ENCODE data around the gene PTPRG. TPM values are rescaled to one million over a fixed set of nuclear protein-coding genes. Genes with fewer than 3 reads are reported as not detected.

Gene PTPRG
- total and polyA plus RNA-seq, 2 donors (not counting 1 experiment from before 2014, with no cell fraction given) = 67.0 to 97.9 TPM

DNA sequence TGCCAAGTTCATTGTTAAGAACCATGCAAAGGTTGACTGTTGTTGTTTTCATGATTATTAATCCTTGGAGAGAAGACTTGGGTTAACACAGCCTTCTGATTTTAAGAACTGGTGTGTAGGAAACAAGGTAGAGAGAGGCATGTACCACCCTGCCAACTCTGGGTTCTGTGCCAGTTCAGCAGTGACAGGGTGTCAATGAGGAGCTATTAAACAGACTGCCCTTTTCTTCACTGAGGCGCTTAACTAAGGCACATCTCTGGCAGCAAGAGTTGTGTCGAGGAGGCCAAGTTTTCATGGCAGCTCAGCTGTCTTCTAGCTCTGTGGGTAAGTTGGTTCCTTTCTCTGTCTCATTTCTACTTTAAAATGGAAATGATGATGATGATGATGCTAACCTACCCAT is 694.4 kb downstream of the PTPRG start:
- H3K27me3 ChIP-seq (ENCODE audit: control insufficient read depth, insufficient read depth, low read length) = no peaks in the 10 kb centered on the region
- no peaks in the 10 kb centered on the region for H3K9me3 ChIP-seq (ENCODE audit: control insufficient read depth, insufficient read depth, low read depth, low read length)
- H3K27ac ChIP-seq (ENCODE audit: insufficient read depth, low read length) = no peak overlapping the region
- no peak for DNase-seq (ENCODE audit: low read depth in 2 of 2)
- TF ChIP-seq CTCF (conservative IDR thresholded peaks at IDR 0.05 in 1 of 2, IDR thresholded peaks at IDR 0.05 in 1 of 2; ENCODE audit: low read depth in 1 of 2, low read length in 2 of 2) = no peak
- no peak for TF ChIP-seq EZH2 (IDR thresholded peaks at IDR 0.05; ENCODE audit: low read length, missing control alignments)
- H3K36me3 ChIP-seq (ENCODE audit: control insufficient read depth, insufficient read depth, low read length) = no peaks in the 10 kb centered on the region
- no peak overlapping the region for H3K9ac ChIP-seq (ENCODE audit: insufficient read depth, low read length)
- H4K20me1 ChIP-seq (ENCODE audit: control insufficient read depth, extremely low read depth, insufficient read depth, low read length) = no peaks in the 10 kb centered on the region
- H3K4me3 ChIP-seq (replicated peaks in 1 of 4; ENCODE audit: control extremely low read depth in 1 of 4, insufficient read depth in 1 of 4, low read depth in 3 of 4, low read length in 4 of 4) = no peak overlapping the region
- no peak overlapping the region for H2AFZ ChIP-seq (ENCODE audit: low read length)
- no peaks in the 10 kb centered on the region for H3K79me2 ChIP-seq (ENCODE audit: control insufficient read depth, insufficient read depth, low read length)
- H3K4me1 ChIP-seq (ENCODE audit: control insufficient read depth, extremely low read depth, insufficient read depth, low read length) = no peaks in the 10 kb centered on the region
- no peak overlapping the region for H3K4me2 ChIP-seq (ENCODE audit: extremely low read depth, insufficient read depth, low read length)

DNA sequence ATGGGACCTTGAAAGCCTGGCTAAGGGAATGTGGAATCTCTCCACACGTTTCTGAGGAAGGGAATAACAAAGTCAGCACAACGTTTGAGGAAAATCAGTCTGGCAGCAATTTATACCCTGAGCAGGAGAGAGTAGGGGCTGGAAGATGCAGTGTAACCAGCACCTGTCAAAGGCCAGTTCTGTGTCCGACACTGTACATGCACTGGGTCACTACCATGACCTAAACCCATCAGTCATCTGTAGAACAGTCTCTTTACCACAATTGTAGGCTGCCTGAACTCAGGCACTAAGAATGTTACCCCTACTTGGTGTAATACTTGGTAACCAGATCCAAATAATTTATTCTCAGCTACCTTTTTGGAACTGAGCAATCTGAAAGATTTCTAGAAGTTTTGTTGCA is 698.6 kb downstream of the PTPRG start:
- H3K9ac ChIP-seq (ENCODE audit: insufficient read depth, low read length) = no peak overlapping the region
- no peaks in the 10 kb centered on the region for H3K36me3 ChIP-seq (ENCODE audit: control insufficient read depth, insufficient read depth, low read length)
- no peak for DNase-seq (ENCODE audit: low read depth in 2 of 2)
- no peaks in the 10 kb centered on the region for H3K27me3 ChIP-seq (ENCODE audit: control insufficient read depth, insufficient read depth, low read length)
- H3K4me2 ChIP-seq (ENCODE audit: extremely low read depth, insufficient read depth, low read length) = no peak overlapping the region
- H3K4me1 ChIP-seq (ENCODE audit: control insufficient read depth, extremely low read depth, insufficient read depth, low read length) = no peaks in the 10 kb centered on the region
- TF ChIP-seq CTCF (conservative IDR thresholded peaks at IDR 0.05 in 1 of 2, IDR thresholded peaks at IDR 0.05 in 1 of 2; ENCODE audit: low read depth in 1 of 2, low read length in 2 of 2) (no peak), EZH2 (IDR thresholded peaks at IDR 0.05; ENCODE audit: low read length, missing control alignments) (no peak)
- no peaks in the 10 kb centered on the region for H3K9me3 ChIP-seq (ENCODE audit: control insufficient read depth, insufficient read depth, low read depth, low read length)
- no peaks in the 10 kb centered on the region for H4K20me1 ChIP-seq (ENCODE audit: control insufficient read depth, extremely low read depth, insufficient read depth, low read length)
- no peaks in the 10 kb centered on the region for H3K79me2 ChIP-seq (ENCODE audit: control insufficient read depth, insufficient read depth, low read length)
- no peak overlapping the region for H3K27ac ChIP-seq (ENCODE audit: insufficient read depth, low read length)
- H2AFZ ChIP-seq (ENCODE audit: low read length) = no peak overlapping the region
- no peak overlapping the region for H3K4me3 ChIP-seq (replicated peaks in 1 of 4; ENCODE audit: control extremely low read depth in 1 of 4, insufficient read depth in 1 of 4, low read depth in 3 of 4, low read length in 4 of 4)

GRCh38 chr3:62260655-62261054 is 699.3 kb downstream of the PTPRG start:
- Histone ChIP-seq H2AFZ (ENCODE audit: low read length) (no peak overlapping the region), H3K9me3 (ENCODE audit: control insufficient read depth, insufficient read depth, low read depth, low read length) (no peaks in the 10 kb centered on the region), H3K4me2 (ENCODE audit: extremely low read depth, insufficient read depth, low read length) (no peak overlapping the region), H3K27ac (ENCODE audit: insufficient read depth, low read length) (no peak overlapping the region), H3K9ac (ENCODE audit: insufficient read depth, low read length) (no peak overlapping the region), H3K4me3 (replicated peaks in 1 of 4; ENCODE audit: control extremely low read depth in 1 of 4, insufficient read depth in 1 of 4, low read depth in 3 of 4, low read length in 4 of 4) (no peak overlapping the region), H3K79me2 (ENCODE audit: control insufficient read depth, insufficient read depth, low read length) (no peaks in the 10 kb centered on the region), H3K36me3 (ENCODE audit: control insufficient read depth, insufficient read depth, low read length) (no peaks in the 10 kb centered on the region), H3K4me1 (ENCODE audit: control insufficient read depth, extremely low read depth, insufficient read depth, low read length) (no peaks in the 10 kb centered on the region), H4K20me1 (ENCODE audit: control insufficient read depth, extremely low read depth, insufficient read depth, low read length) (no peaks in the 10 kb centered on the region), H3K27me3 (ENCODE audit: control insufficient read depth, insufficient read depth, low read length) (no peaks in the 10 kb centered on the region)
- TF ChIP-seq CTCF (conservative IDR thresholded peaks at IDR 0.05 in 1 of 2, IDR thresholded peaks at IDR 0.05 in 1 of 2; ENCODE audit: low read depth in 1 of 2, low read length in 2 of 2) (no peak), EZH2 (IDR thresholded peaks at IDR 0.05; ENCODE audit: low read length, missing control alignments) (no peak)
- DNase-seq (ENCODE audit: low read depth in 2 of 2) = no peak
